IPS-NIHi7 (cell line): Measurements from ENCODE around the gene SMIM44.

Experiments used
- DNase-seq: peaks from one replicate; pipeline ENCODE4 v3.0.0; 2012; ENCODE audit warnings: mixed read lengths; ENCODE audit errors: extremely low spot score

SMIM44 gene

DNA sequence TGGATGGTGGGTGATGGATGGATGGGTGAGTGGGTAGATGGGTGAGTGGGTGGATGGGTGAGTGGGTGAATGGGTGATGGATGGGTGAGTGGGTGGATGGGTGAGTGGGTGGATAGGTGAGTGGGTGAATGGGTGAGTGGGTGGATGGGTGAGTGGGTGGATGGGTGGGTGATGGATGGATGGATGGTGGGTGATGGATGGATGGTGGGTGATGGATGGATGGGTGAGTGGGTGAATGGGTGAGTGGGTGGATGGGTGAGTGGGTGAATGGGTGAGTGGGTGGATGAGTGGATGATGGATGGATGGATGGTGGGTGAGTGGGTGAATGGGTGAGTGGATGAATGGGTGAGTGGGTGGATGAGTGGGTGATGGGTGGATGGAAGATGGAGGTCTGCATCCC, 5.7 kb downstream of the SMIM44 start:
- no peak for DNase-seq

GRCh38 chr19:3476830-3477229, 6.4 kb downstream of the SMIM44 start:
- DNase-seq = no peak

DNA sequence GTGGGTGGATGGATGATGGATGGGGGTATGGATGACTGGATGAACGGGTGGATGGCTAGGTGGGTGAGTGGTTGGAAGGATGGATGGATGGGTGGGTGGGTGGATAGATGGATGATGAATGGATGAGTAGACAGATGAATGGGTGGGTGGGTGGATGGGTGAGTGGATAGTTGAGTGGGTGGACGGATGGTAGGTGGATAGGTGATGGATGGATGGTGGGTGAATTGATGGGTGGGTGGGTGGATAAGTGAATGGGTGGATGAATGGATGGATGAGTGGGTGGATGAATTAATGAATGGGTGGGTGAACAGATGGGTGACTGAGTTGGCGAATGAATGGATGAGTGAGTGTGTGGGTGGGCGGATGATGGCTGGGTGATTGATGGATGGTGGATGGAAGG, 7.8 kb downstream of the SMIM44 start:
- DNase-seq = no peak

- DNase-seq = no peak
These were observed 8.6 kb downstream of the SMIM44 start for GRCh38 chr19:3474614-3475013.

DNA sequence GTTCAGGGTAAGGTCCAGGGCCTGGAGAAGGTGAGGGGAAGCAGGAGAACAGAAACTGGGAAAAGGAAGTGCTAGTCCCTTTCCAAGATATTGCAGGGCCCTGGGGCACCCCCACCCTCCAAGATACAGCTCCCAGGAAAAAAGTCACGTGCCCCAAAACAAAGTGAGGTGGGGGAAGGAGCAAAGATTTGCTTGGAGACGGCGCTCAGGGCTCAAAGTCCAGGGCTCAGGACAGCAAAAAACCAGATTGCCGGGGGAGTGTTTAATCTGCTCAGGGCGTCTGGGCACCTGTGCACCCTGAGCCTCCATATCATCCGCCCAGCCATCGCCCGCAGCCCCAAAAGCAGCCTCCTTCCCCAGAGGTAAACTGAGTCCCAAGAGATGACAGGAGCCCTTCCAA, 9.2 kb downstream of the SMIM44 start:
- no peak for DNase-seq

GRCh38 chr19:3471954-3472655, 11.1 kb downstream of the SMIM44 start:
- peak; percentile 72 for DNase-seq

- DNase-seq = no peak
These were observed 12.6 kb downstream of the SMIM44 start for GRCh38 chr19:3470500-3471128.

GRCh38 chr19:3469638-3470499, 13.4 kb downstream of the SMIM44 start:
- DNase-seq = no peak

DNA sequence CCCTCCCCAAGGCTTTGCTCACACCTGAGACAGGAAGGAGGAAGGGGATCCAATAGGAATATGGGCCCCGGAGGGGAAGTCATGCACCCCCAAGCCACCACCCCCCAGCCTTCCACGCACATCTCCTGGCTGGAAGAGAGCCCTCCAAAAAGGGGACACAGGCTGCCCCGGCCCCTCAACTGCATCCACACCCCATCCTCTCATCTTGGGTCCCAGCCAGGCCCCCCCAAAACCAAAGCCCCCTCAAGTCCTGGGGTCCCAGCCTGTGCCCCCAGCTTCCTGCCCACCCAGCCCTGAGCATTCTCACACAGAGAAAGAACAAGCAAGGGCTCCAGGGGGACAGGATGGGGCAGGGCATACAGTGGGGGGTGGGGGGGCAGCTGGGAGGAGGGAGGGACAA, 15.0 kb downstream of the SMIM44 start:
- no peak for DNase-seq

DNA sequence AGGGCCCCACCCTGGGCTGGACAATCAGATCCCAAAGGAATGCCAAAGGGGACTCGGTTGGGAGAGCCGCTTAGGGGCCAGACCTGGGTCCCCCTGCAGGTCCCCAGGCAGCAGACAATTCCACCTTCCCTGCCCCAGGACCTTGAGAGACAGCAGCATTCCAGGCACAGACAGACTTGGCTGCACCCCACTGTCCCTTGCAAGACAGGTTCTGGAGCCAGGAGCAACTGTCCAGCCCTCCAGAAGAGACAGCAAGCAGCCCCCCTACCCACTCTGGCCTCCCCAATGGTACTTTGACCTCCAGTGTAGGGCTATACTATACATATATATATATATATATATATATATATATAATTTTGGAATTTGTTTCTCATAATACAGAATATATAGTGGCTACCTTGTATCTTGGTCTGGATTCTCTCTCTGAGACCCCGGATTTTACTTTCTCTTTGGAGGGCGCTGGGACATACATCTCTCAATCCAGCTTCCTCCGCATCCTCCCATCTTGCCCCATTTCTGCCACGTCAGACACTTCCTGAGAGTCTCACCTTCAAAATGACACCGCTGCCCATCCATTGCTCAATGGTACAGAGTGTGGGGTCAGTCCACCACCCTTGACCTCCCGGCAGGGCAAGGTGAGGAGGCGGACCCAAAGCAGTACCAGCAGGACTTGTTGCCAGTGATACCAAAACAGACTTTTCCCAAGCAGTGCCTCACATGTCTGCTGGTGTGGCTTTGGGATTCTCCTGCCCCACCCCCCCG, 15.6 kb downstream of the SMIM44 start:
- DNase-seq = no peak

- no peak for DNase-seq
These were observed 16.6 kb downstream of the SMIM44 start for GRCh38 chr19:3466635-3467034.

DNA sequence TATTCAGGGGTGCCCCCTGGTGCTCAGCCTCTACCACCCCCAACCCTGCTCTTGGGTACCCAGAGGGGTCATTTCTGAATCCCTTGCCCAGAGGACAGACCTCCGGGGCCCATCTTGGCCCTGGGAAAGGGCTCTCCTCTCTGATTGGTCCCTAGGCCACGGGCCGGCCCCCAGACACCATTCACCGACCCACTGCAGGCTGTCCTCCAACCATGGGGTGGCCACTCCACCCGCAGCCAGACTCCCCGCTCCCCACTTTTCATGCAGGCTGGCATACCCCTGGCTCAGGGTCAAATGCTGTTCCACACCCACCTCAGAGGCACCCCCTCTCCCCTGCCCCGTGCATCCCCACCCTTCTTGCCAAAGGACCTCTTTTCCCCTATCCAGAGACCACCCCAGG, 17.7 kb downstream of the SMIM44 start:
- peak; percentile 43 for DNase-seq

DNA sequence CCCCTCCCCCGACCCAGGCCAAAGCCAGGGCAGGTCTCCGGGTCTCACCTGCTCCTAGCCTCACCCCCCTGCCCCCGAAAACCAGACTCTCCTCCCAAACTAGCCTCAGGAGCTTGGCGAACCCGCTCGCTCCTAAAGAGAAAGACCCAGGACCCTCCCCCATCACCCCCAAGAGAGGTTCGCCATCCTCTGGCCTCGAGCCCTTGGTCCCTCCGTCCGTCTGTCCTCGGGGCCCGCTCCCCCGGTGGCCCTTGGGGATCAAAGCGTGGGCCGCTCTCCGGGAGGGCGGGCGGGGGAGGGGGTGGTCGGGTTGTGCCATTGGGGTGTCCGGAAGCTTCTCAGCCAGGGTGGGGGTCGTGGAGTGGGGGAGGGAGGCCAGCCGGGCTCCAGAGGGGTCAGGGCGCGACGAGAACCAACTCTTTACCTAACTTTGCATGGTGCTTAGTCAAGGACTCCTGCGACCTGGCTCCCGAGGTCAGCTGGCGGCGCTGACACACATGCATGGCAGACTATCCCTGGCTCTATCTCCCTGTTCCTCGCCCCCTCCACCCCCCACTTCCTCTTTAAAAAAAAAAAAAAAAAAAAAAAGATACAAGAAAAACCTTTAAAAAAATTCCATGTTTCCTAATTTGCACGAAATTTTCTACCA, 18.5 kb downstream of the SMIM44 start:
- DNase-seq = peak; percentile 60

DNA sequence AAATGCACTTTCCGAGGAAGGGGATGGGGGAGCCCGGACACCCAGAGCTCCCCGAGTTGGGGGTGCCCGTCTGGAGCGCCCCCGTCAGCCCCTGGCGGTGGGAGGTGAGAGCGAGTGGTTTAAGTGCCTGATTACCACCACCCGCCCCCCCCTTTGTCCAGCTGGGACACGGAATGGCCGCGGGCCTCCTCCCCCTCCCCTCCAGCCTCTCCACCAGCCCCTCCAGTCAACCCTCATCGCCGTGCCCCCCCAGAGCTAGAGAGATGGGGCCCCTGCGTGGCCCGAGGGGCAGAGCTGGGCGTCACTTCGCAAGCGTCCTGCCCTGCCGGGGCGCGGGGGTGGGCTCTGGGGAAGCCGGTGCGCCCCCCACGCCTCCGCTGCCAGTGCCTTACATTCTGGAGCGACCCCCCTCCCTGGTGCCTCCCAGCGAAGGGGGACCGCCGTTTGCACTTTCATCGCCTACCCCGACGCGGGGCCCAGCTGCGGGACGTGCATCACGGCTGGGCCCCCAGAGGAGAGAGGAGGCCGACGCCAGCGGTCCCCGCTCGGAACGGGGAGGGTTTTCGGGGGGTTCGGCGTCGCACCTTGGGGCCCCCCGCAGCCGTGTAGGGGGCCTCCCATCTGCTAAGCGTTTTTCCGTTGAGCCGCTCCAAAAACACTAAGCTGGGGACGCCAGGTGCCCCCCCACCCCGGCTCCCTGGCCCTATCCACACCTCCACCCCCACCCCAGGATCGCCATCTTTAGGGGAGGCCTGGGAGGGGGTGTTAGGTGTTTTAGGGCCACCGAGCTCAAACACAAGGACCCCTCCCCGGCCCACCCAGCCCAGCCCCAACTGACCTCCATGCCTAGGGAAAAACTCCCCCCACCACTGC, 19.3 kb downstream of the SMIM44 start:
- peak; percentile 33 for DNase-seq

DNA sequence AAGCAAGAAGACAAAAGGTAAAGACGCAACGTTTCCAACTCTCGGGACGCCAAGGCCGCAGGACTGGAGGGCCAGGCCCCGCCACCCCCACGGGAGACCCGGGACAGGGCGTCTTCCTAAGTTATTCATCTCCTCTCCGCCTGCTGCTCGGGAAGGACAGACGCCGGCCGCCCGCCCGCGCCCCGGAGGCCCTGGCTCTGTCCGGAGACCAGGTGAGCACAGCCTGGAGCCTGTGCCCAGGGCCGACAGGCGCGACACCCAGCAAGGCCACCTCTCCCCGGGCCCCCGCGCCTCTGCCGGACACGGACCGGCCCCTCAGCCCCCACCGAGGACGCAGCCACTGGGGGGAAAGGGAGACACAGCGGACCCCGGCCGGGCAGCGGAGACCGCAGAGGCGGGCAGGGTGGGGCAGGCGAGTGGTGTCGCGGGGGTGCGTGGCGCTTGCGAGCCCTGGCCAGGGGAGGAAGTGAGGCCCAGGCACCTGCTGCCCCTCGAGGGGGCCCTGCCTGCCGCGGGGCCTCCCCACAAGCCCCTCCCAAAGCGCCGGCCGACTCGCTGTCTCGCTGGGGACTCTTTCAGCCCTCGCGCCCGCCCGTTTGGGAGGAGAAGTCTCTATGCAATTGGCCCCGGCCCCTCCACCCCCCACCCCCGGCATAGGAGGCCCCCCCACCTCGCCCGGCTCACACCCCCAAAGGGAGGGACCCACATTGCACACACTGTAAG, 20.1 kb downstream of the SMIM44 start:
- DNase-seq = peak; percentile 32

- DNase-seq = no peak
These were observed 23.2 kb downstream of the SMIM44 start for GRCh38 chr19:3459965-3460582.

- DNase-seq = peak; percentile 75
These were observed 24.0 kb downstream of the SMIM44 start for GRCh38 chr19:3459089-3459881.
